CD4-positive, CD25-positive, alpha-beta regulatory T cell (primary cell): ENCODE data around the gene MRPL58. TPM values are rescaled to one million over a fixed set of nuclear protein-coding genes. Genes with fewer than 3 reads are reported as not detected.

Source experiments
- ATAC-seq, 2 donors: fragments of 150-1000 bp; cut with Tn5 transposase; one replicate each; pipeline ENCODE4 v1.10.0; 2021; ENCODE audit warnings: low read depth in 2 of 2, moderate number of reproducible peaks in 2 of 2, moderate library complexity in 1 of 2
- DNase-seq, 3 donors: peaks; one replicate each; pipeline versions ENCODE4 v3.0.0 to v3.0.0-alpha.2; 2012 to 2022; ENCODE audit warnings: mixed read lengths in 1 of 3
- H3K27ac ChIP-seq: one replicate; pipeline ENCODE4 v1.7.0; 2013; ENCODE audit warnings: mild to moderate bottlenecking, low read length; ENCODE audit not compliant: insufficient read depth, poor library complexity, severe bottlenecking
- H3K27me3 ChIP-seq: one replicate; pipeline ENCODE4 v1.7.0; 2013; ENCODE audit warnings: low read length; ENCODE audit not compliant: control insufficient read depth, insufficient read depth
- H3K36me3 ChIP-seq: one replicate; pipeline ENCODE4 v1.7.0; 2013; ENCODE audit warnings: mild to moderate bottlenecking, low read length, moderate library complexity; ENCODE audit not compliant: control insufficient read depth, insufficient read depth
- H3K4me1 ChIP-seq: 2 replicates; pipeline ENCODE4 v1.7.0; 2013; ENCODE audit warnings: mild to moderate bottlenecking, low read length; ENCODE audit not compliant: insufficient read depth, control insufficient read depth, poor library complexity, severe bottlenecking
- H3K4me3 ChIP-seq: one replicate; pipeline ENCODE4 v1.7.0; 2013; ENCODE audit warnings: low read depth, mild to moderate bottlenecking, low read length, moderate library complexity
- H3K9me3 ChIP-seq, 2 experiments: 1 replicate in 1 of 2; 2 replicates in 1 of 2; pipeline ENCODE4 v1.7.0; 2013; ENCODE audit warnings: low read length in 2 of 2, mild to moderate bottlenecking in 1 of 2, moderate library complexity in 1 of 2; ENCODE audit not compliant: control insufficient read depth in 2 of 2
- H3K27ac Mint-ChIP-seq, 3 donors: one replicate each; pipeline ENCODE4 v1.8.0; 2020 to 2022; ENCODE audit warnings: mild to moderate bottlenecking in 3 of 3, mixed read lengths in 3 of 3, moderate library complexity in 2 of 3
- H3K27me3 Mint-ChIP-seq: one replicate; pipeline ENCODE4 v1.8.0; 2022; ENCODE audit warnings: mild to moderate bottlenecking, mixed read lengths
- H3K36me3 Mint-ChIP-seq: one replicate; pipeline ENCODE4 v1.8.0; 2020; ENCODE audit warnings: mixed read lengths
- H3K4me1 Mint-ChIP-seq, 4 donors: one replicate each; pipeline ENCODE4 v1.8.0; 2020 to 2022; ENCODE audit warnings: mixed read lengths in 4 of 4, mild to moderate bottlenecking in 1 of 4
- H3K4me3 Mint-ChIP-seq, 4 donors: one replicate each; pipeline ENCODE4 v1.8.0; 2020 to 2022; ENCODE audit warnings: mild to moderate bottlenecking in 4 of 4, mixed read lengths in 4 of 4, moderate library complexity in 3 of 4
- H3K9me3 Mint-ChIP-seq, 7 donors: one replicate each; pipeline ENCODE4 v1.8.0; 2020 to 2022; ENCODE audit warnings: mixed read lengths in 7 of 7, mild to moderate bottlenecking in 3 of 7, moderate library complexity in 2 of 7
- polyA plus RNA-seq, 4 donors: library from polyadenylated mRNA; unstranded; fragments of 300-500 nt; fragmentation: Illumina TruSeq; gene quantifications; one replicate each; pipeline ENCODE4 v1.2.3, GENCODE V29; 2021
- total RNA-seq: library from RNA; stranded (reverse); gene quantifications from one replicate; pipeline ENCODE4 v1.2.3, GENCODE V29; 2022

MRPL58 gene
- total and polyA plus RNA-seq, 5 donors from 2014 or later: 25.7 to 95.8 (median 73.9) TPM

GRCh38 chr17:74987909-74988711, 24.4 kb upstream of the MRPL58 start:
- Mint-ChIP-seq H3K27me3 (peaks cover 31% of the 10 kb centered on the region), H3K36me3 (no peaks in the 10 kb centered on the region), H3K9me3 (no peaks in the 10 kb centered on the region), H3K4me3 (peak overlapping the region; percentile 73 to 91 (median 80)), H3K4me1 (peaks cover 3 to 19% (median 12%) of the 10 kb centered on the region in 4 donors), H3K27ac (no peak overlapping the region)
- no peak overlapping the region for H3K27ac ChIP-seq
- no peaks in the 10 kb centered on the region for H3K9me3 ChIP-seq
- peak; percentile 33 to 52 for ATAC-seq
- H3K36me3 ChIP-seq: no peaks in the 10 kb centered on the region
- peak in 2 of 3 donors; percentile 18 to 27 for DNase-seq
- peaks cover 10% of the 10 kb centered on the region for H3K27me3 ChIP-seq
- H3K4me3 ChIP-seq: no peak overlapping the region
- peaks cover 18% of the 10 kb centered on the region for H3K4me1 ChIP-seq

- Mint-ChIP-seq H3K9me3 (no peaks in the 10 kb centered on the region), H3K27ac (peak overlapping the region in 1 of 3 donors; percentile 28), H3K36me3 (no peaks in the 10 kb centered on the region), H3K4me1 (peaks cover 3 to 12% (median 9%) of the 10 kb centered on the region in 4 donors), H3K4me3 (peak overlapping the region in 1 of 4 donors; percentile 73), H3K27me3 (peaks cover 35% of the 10 kb centered on the region)
- Histone ChIP-seq H3K4me3 (no peak overlapping the region), H3K27ac (no peak overlapping the region), H3K4me1 (peaks cover 18% of the 10 kb centered on the region), H3K27me3 (peaks cover 4% of the 10 kb centered on the region), H3K36me3 (no peaks in the 10 kb centered on the region), H3K9me3 (no peaks in the 10 kb centered on the region)
- no peak for DNase-seq
- no peak for ATAC-seq
These were observed 21.8 kb upstream of the MRPL58 start for GRCh38 chr17:74990581-74991105.

- Mint-ChIP-seq H3K9me3 (no peaks in the 10 kb centered on the region), H3K27ac (no peak overlapping the region), H3K4me1 (peaks cover 1 to 4% (median 2%) of the 10 kb centered on the region in 4 donors), H3K36me3 (no peaks in the 10 kb centered on the region), H3K27me3 (peaks cover 27% of the 10 kb centered on the region), H3K4me3 (peak overlapping the region in 1 of 4 donors; percentile 51)
- peaks cover 14% of the 10 kb centered on the region for H3K4me1 ChIP-seq
- no peaks in the 10 kb centered on the region for H3K9me3 ChIP-seq
- H3K4me3 ChIP-seq: no peak overlapping the region
- DNase-seq (no peak), ATAC-seq (no peak)
- no peaks in the 10 kb centered on the region for H3K36me3 ChIP-seq
- H3K27me3 ChIP-seq: peaks cover 4% of the 10 kb centered on the region
- no peak overlapping the region for H3K27ac ChIP-seq
These were observed 20.2 kb upstream of the MRPL58 start for GRCh38 chr17:74992223-74992622.

GRCh38 chr17:74994440-74994839, 18.0 kb upstream of the MRPL58 start:
- Histone ChIP-seq H3K4me3 (no peak overlapping the region), H3K27me3 (no peaks in the 10 kb centered on the region), H3K36me3 (no peaks in the 10 kb centered on the region), H3K4me1 (no peaks in the 10 kb centered on the region), H3K9me3 (no peaks in the 10 kb centered on the region), H3K27ac (no peak overlapping the region)
- ATAC-seq (no peak), DNase-seq (no peak)
- H3K4me1 Mint-ChIP-seq: peaks cover 0 to 5% (median 0%) of the 10 kb centered on the region in 4 donors
- no peaks in the 10 kb centered on the region for H3K36me3 Mint-ChIP-seq
- H3K27me3 Mint-ChIP-seq: peaks cover 25% of the 10 kb centered on the region
- H3K9me3 Mint-ChIP-seq: no peaks in the 10 kb centered on the region
- no peak overlapping the region for H3K27ac Mint-ChIP-seq
- H3K4me3 Mint-ChIP-seq: no peak overlapping the region

- DNase-seq: no peak
These were observed 16.6 kb upstream of the MRPL58 start for GRCh38 chr17:74995847-74996246.

GRCh38 chr17:74998783-74999182, 13.7 kb upstream of the MRPL58 start:
- H3K4me3 ChIP-seq: no peak overlapping the region

More at GRCh38 chr17:74995847-74996246, 16.6 kb upstream of the MRPL58 start:
- Mint-ChIP-seq H3K36me3 (no peaks in the 10 kb centered on the region), H3K4me1 (peaks cover 0 to 5% (median 0%) of the 10 kb centered on the region in 4 donors), H3K27ac (no peak overlapping the region), H3K9me3 (no peaks in the 10 kb centered on the region), H3K27me3 (peaks cover 20% of the 10 kb centered on the region), H3K4me3 (peak overlapping the region in 1 of 4 donors; percentile 61)
- H3K4me1 ChIP-seq: no peaks in the 10 kb centered on the region
- H3K4me3 ChIP-seq: no peak overlapping the region
- H3K9me3 ChIP-seq: no peaks in the 10 kb centered on the region
- ATAC-seq: no peak
- H3K36me3 ChIP-seq: no peaks in the 10 kb centered on the region
- H3K27ac ChIP-seq: no peak overlapping the region
- H3K27me3 ChIP-seq: no peaks in the 10 kb centered on the region

GRCh38 chr17:74999523-74999922, 12.9 kb upstream of the MRPL58 start:
- no peak for ATAC-seq
- Mint-ChIP-seq H3K4me1 (peaks cover 0 to 5% (median 0%) of the 10 kb centered on the region in 4 donors), H3K4me3 (no peak overlapping the region), H3K9me3 (no peaks in the 10 kb centered on the region), H3K27ac (peak overlapping the region in 1 of 3 donors; percentile 63), H3K36me3 (no peaks in the 10 kb centered on the region), H3K27me3 (no peaks in the 10 kb centered on the region)
- H3K4me3 ChIP-seq: no peak overlapping the region
- no peaks in the 10 kb centered on the region for H3K36me3 ChIP-seq
- no peak for DNase-seq
- no peaks in the 10 kb centered on the region for H3K9me3 ChIP-seq
- H3K27me3 ChIP-seq: no peaks in the 10 kb centered on the region
- no peaks in the 10 kb centered on the region for H3K4me1 ChIP-seq
- no peak overlapping the region for H3K27ac ChIP-seq

More at GRCh38 chr17:74998783-74999182, 13.7 kb upstream of the MRPL58 start:
- no peak overlapping the region for H3K4me3 Mint-ChIP-seq
- DNase-seq: no peak
- peaks cover 4% of the 10 kb centered on the region for H3K27me3 Mint-ChIP-seq
- H3K9me3 Mint-ChIP-seq: no peaks in the 10 kb centered on the region
- H3K4me1 Mint-ChIP-seq: peaks cover 0 to 5% (median 0%) of the 10 kb centered on the region in 4 donors
- no peak overlapping the region for H3K27ac ChIP-seq
- H3K9me3 ChIP-seq: no peaks in the 10 kb centered on the region
- no peaks in the 10 kb centered on the region for H3K36me3 Mint-ChIP-seq
- no peaks in the 10 kb centered on the region for H3K4me1 ChIP-seq
- no peak for ATAC-seq
- H3K27me3 ChIP-seq: no peaks in the 10 kb centered on the region
- H3K27ac Mint-ChIP-seq: peak overlapping the region in 1 of 3 donors; percentile 20
- no peaks in the 10 kb centered on the region for H3K36me3 ChIP-seq
